H1 (cell line): Measurements from ENCODE around the gene ACTG1.

Source experiments
- CEBPB ChIP-seq: IDR thresholded peaks from 2 replicates; pipeline ENCODE4 v1.6.1; 2012; ENCODE audit warnings: low read depth, low read length
- CHD2 ChIP-seq: IDR thresholded peaks from 2 replicates; pipeline ENCODE4 v1.6.1; 2012; ENCODE audit warnings: low read length, improper control_type of control experiment
- HDAC2 ChIP-seq, 2 experiments: fragments of 300-600 bp in 1 of 2; sonication (generic) in 1 of 2; IDR thresholded peaks; 2 replicates each; pipeline ENCODE4 v1.6.1; 2011 to 2012; ENCODE audit warnings: low read depth in 2 of 2, low read length in 2 of 2, mild to moderate bottlenecking in 2 of 2, moderate library complexity in 2 of 2, borderline replicate concordance in 1 of 2, inconsistent platforms in 1 of 2
- SIN3A ChIP-seq, 2 experiments: IDR thresholded peaks in 1 of 2; conservative IDR thresholded peaks in 1 of 2; 2 replicates each; pipeline ENCODE4 v1.6.1; 2011 to 2012; ENCODE audit warnings: low read length in 2 of 2, improper control_type of control experiment in 1 of 2, low read depth in 1 of 2, mild to moderate bottlenecking in 1 of 2
- TF ChIP-seq, protein P1 (sequence below), 3 experiments: IDR thresholded peaks; 1 replicate in 2 of 3; 2 replicates in 1 of 3; pipeline versions ENCODE4 v1.5.1 to v1.6.1; 2011; ENCODE audit warnings: low read length in 3 of 3, mild to moderate bottlenecking in 3 of 3, inconsistent platforms in 2 of 3, low read depth in 1 of 3, moderate library complexity in 1 of 3; ENCODE audit not compliant: insufficient read depth in 1 of 3; ENCODE audit errors: control extremely low read depth in 1 of 3

DNA sequence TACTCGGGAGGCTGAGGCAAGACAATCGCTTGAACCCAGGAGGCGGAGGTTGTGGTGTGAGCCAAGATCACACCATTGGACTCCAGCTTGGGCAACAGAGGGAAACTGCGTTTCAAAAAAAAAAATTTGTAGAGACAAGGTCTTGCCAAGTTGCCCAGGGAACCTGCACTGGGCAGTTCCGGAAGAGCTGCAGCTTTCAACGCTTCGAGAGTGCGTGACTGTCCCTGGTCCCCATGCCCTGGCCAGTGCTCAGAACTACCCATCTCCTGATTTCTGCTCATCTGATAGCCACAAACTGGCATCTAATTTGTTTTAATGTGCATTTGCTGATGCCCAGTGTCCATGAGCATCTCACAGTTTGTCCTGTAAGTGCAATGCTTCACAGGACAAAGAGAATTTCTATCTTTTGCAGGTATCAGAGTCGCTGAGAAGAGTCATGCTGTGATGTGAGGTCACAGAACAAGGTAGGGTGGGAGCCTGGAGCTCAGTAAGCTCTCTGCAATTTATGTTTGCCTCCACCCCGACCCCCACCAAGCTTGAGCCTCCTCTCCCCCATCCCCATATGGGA lies 3.9 kb downstream of the ACTG1 start:
- TF ChIP-seq CHD2, result peak; percentile 52; the same call in 1 of the 2 replicates
- TF ChIP-seq CEBPB, result no peak
- TF ChIP-seq, protein P1, sequence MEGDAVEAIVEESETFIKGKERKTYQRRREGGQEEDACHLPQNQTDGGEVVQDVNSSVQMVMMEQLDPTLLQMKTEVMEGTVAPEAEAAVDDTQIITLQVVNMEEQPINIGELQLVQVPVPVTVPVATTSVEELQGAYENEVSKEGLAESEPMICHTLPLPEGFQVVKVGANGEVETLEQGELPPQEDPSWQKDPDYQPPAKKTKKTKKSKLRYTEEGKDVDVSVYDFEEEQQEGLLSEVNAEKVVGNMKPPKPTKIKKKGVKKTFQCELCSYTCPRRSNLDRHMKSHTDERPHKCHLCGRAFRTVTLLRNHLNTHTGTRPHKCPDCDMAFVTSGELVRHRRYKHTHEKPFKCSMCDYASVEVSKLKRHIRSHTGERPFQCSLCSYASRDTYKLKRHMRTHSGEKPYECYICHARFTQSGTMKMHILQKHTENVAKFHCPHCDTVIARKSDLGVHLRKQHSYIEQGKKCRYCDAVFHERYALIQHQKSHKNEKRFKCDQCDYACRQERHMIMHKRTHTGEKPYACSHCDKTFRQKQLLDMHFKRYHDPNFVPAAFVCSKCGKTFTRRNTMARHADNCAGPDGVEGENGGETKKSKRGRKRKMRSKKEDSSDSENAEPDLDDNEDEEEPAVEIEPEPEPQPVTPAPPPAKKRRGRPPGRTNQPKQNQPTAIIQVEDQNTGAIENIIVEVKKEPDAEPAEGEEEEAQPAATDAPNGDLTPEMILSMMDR (IDR thresholded peaks at IDR 0.05; ENCODE audit: control extremely low read depth in 1 of 3, insufficient read depth in 1 of 3, low read depth in 1 of 3, low read length in 3 of 3), result no peak
- no peak for TF ChIP-seq HDAC2 (IDR thresholded peaks at IDR 0.05; ENCODE audit: borderline replicate concordance in 1 of 2, low read depth in 2 of 2, low read length in 2 of 2)
- 0 out of 4 replicates have a peak, but pooled peaks of 1 of the 2 experiments have one; percentile 16 for TF ChIP-seq SIN3A (conservative IDR thresholded peaks at IDR 0.05 in 1 of 2, IDR thresholded peaks at IDR 0.05 in 1 of 2; ENCODE audit: low read depth in 1 of 2, low read length in 2 of 2)
